Ovary (tissue), 9 donors: ENCODE data around the gene GDF2. TPM values are rescaled to one million over a fixed set of nuclear protein-coding genes. Genes with fewer than 3 reads are reported as not detected.

Source experiments
- DNase-seq, 5 donors: peaks; one replicate each; pipeline ENCODE4 v3.0.0-alpha.2; 2019 to 2020
- H3K27ac ChIP-seq, 2 donors: fragments of 200-600 bp; one replicate each; pipeline versions ENCODE4 v1.5.1 to v1.8.0; 2019 to 2022
- H3K27me3 ChIP-seq: fragments of 200-600 bp; one replicate; pipeline ENCODE4 v1.8.0; 2022
- H3K36me3 ChIP-seq: fragments of 200-600 bp; sonication (generic); one replicate; pipeline ENCODE4 v1.5.1; 2019
- H3K4me1 ChIP-seq: one replicate; pipeline ENCODE4 v1.8.1; 2013; ENCODE audit warnings: mild to moderate bottlenecking, moderate library complexity; ENCODE audit not compliant: insufficient read depth
- H3K4me3 ChIP-seq: fragments of 200-600 bp; sonication (generic); one replicate; pipeline ENCODE4 v1.5.1; 2017
- H3K9me3 ChIP-seq, 2 donors: fragments of 200-600 bp in 1 of 2; sonication (generic) in 1 of 2; one replicate each; pipeline versions ENCODE4 v1.5.1 to v1.8.1; 2013 to 2019; ENCODE audit warnings: mild to moderate bottlenecking in 1 of 2, moderate library complexity in 1 of 2
- EP300 ChIP-seq: sonication (generic); formaldehyde crosslinking; IDR thresholded peaks from one replicate; pipeline ENCODE4 v1.6.1; 2017; ENCODE audit warnings: antibody characterized with exemption
- POLR2A ChIP-seq: fragments of 450-650 bp; IDR thresholded peaks from one replicate; pipeline ENCODE4 v1.6.1; 2017; ENCODE audit warnings: antibody characterized with exemption, mild to moderate bottlenecking, moderate library complexity
- WGBS, 3 donors: extraction: QIAGEN DNeasy Blood & Tissue Kit in 1 of 3; methylation state at CpG; one replicate each; pipeline versions ENCODE4 v1.1.5 to v1.1.7; 2013 to 2017; 5-methylcytosine and 5-hydroxymethylcytosine counted together
- intact Hi-C, 4 donors: fragments of 100-400 bp; cut with DNase I; formaldehyde crosslinking; loops; one replicate each; pipeline versions ENCODE4 v1.11.0 to v1.15.1; 2022 to 2023
- polyA plus RNA-seq, 2 donors: library from polyadenylated mRNA; stranded (reverse); fragments of 200-250 nt in 1 of 2; fragments of 350-450 nt in 1 of 2; fragmentation: Illumina TruSeq in 1 of 2; extraction: RNeasy Lipid Tissue Mini Kit (QIAGEN cat#74804) in 1 of 2; gene quantifications; one replicate each; pipeline ENCODE4 v1.2.3, GENCODE V29; 2013 to 2014
- total RNA-seq, 7 donors: library from RNA; depleted of rRNA in 2 of 7; stranded (reverse); fragments of >200 nt in 2 of 7; fragmentation: NEBNext Ultra II Directional in 3 of 7; extraction: Animal tissue kit (Norgen Biotek cat#: 25700) in 3 of 7; gene quantifications; one replicate each; pipeline versions ENCODE4 v1.1.0 to v1.2.4, GENCODE V29; 2016 to 2023
- TF ChIP-seq, protein P1 (sequence below), 3 donors: fragments of 450-650 bp in 2 of 3; fragments of 200-600 bp in 1 of 3; IDR thresholded peaks; one replicate each; pipeline versions ENCODE4 v1.5.1 to v1.8.0; 2016 to 2022; ENCODE audit warnings: antibody characterized with exemption in 3 of 3, mild to moderate bottlenecking in 1 of 3
- donor health status: DM: no; HTN: no; CAD: no; lungs with moderate emphysema.
- donor health status: DM: no; HTN: no; CAD: no.
- donor health status: Bipolar disorder and iron deficiency.
- donor health status: DM: yes; HTN: yes; CAD: no.
- donor health status: DM: no; HTN: no; CAD: no.
- donor health status: DM: yes; HTN: yes; CAD: no.

Gene GDF2
- total and polyA plus RNA-seq, 9 donors = not detected

- 75 to 79% (median 77%) methylated on average over 8 of the region's 8 CpGs for WGBS, 3 donors
- intact Hi-C loops = no loop called here
- TF ChIP-seq EP300 (no peak), POLR2A (no peak)
- TF ChIP-seq, protein P1, sequence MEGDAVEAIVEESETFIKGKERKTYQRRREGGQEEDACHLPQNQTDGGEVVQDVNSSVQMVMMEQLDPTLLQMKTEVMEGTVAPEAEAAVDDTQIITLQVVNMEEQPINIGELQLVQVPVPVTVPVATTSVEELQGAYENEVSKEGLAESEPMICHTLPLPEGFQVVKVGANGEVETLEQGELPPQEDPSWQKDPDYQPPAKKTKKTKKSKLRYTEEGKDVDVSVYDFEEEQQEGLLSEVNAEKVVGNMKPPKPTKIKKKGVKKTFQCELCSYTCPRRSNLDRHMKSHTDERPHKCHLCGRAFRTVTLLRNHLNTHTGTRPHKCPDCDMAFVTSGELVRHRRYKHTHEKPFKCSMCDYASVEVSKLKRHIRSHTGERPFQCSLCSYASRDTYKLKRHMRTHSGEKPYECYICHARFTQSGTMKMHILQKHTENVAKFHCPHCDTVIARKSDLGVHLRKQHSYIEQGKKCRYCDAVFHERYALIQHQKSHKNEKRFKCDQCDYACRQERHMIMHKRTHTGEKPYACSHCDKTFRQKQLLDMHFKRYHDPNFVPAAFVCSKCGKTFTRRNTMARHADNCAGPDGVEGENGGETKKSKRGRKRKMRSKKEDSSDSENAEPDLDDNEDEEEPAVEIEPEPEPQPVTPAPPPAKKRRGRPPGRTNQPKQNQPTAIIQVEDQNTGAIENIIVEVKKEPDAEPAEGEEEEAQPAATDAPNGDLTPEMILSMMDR (IDR thresholded peaks at IDR 0.05) = no peak
- no peaks in the 10 kb centered on the region for H3K9me3 ChIP-seq
- H3K4me3 ChIP-seq = no peak overlapping the region
- H3K36me3 ChIP-seq = no peaks in the 10 kb centered on the region
- no peaks in the 10 kb centered on the region for H3K27me3 ChIP-seq
- no peak for DNase-seq
- H3K4me1 ChIP-seq = no peaks in the 10 kb centered on the region
- H3K27ac ChIP-seq = no peak overlapping the region
Measured at GRCh38 chr10:47334466-47335295, 12.4 kb downstream of the GDF2 start.

DNA sequence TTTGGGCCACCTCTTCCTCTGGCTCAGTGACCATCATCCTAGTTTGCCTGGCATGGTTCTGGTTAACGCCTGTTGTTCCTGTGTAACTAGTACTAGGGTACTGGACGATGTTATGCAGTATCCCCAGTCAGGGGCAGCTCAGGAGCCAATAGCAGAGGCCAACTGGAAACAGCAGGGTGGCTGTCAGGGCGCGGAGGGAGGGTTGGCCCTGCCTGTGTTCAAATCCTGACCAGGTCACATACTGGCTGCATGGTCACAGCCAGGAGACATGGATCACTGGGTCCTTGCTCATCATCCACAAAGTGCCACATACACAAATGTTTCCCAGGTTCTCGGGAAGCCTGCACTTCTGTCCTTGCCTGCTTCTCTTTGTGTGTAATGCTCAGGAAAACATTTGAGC is 13.7 kb downstream of the GDF2 start:
- no peak overlapping the region for H3K27ac ChIP-seq
- DNase-seq = no peak
- H3K4me1 ChIP-seq = no peaks in the 10 kb centered on the region
- no peaks in the 10 kb centered on the region for H3K9me3 ChIP-seq
- 85 to 92% (median 86%) methylated on average over 5 of the region's 5 CpGs for WGBS, 3 donors
- no peaks in the 10 kb centered on the region for H3K36me3 ChIP-seq
- TF ChIP-seq, protein P1 (IDR thresholded peaks at IDR 0.05) = no peak
- no peak for TF ChIP-seq POLR2A
- TF ChIP-seq EP300 = no peak
- intact Hi-C loops = no loop called here
- no peak overlapping the region for H3K4me3 ChIP-seq
- no peaks in the 10 kb centered on the region for H3K27me3 ChIP-seq

DNA sequence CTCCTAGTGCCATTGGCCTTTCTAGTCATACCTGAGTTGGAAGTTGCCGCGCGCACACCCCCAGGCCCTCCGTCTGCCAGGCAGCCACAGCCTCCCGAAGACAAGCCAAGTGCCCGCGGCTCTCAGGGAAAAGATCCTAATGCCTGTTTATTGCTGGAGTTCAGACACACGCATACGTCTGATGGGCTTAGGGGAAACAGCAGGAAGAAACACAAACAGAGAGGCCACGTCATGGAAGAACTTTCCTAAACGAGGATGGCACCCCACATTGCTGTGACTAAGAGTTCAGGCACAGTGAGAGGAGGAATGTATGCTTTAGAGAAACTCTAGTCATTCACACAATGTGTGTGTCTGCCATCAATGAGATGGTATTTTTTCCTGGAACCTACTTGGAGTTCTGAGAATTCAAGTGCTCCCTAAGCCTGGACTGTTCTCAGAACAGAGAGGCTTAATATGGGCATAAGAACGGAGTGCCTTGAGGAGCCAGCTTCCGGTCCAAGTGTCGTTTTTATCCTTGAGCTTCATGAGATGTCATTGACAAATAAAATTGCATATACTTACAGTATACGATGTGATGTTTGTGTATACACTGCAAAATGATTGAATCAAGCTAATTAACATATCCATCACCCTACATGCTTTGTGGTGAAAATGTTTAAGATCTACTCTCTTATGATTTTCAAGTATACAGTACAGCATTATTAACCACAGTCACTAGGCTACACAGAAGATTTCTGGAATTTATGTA is 14.3 kb downstream of the GDF2 start:
- Histone ChIP-seq H3K27me3 (no peaks in the 10 kb centered on the region), H3K4me3 (no peak overlapping the region), H3K36me3 (no peaks in the 10 kb centered on the region), H3K4me1 (no peaks in the 10 kb centered on the region), H3K27ac (no peak overlapping the region), H3K9me3 (no peaks in the 10 kb centered on the region)
- intact Hi-C loops = no loop called here
- DNase-seq = no peak
- WGBS, 3 donors = 77 to 81% (median 79%) methylated on average over 15 of the region's 15 CpGs
- TF ChIP-seq EP300 (no peak), POLR2A (no peak)
- TF ChIP-seq, protein P1 (IDR thresholded peaks at IDR 0.05) = no peak

- intact Hi-C loops = no loop called here
- Histone ChIP-seq H3K4me1 (no peaks in the 10 kb centered on the region), H3K9me3 (no peaks in the 10 kb centered on the region), H3K4me3 (no peak overlapping the region), H3K27ac (no peak overlapping the region), H3K36me3 (no peaks in the 10 kb centered on the region), H3K27me3 (no peaks in the 10 kb centered on the region)
- TF ChIP-seq POLR2A (no peak), EP300 (no peak)
- TF ChIP-seq, protein P1 (IDR thresholded peaks at IDR 0.05) = no peak
- WGBS, 3 donors = 61 to 67% (median 63%) methylated on average over 4 of the region's 4 CpGs
- no peak for DNase-seq
Measured at GRCh38 chr10:47337310-47337709, 15.1 kb downstream of the GDF2 start.
